Glutamatergic neuron (in vitro differentiated cells): ENCODE data around the gene MEIS1. TPM values are rescaled to one million over a fixed set of nuclear protein-coding genes. Genes with fewer than 3 reads are reported as not detected.

ENCODE experiments used
- DNase-seq: peaks from one replicate; pipeline ENCODE4 v3.0.0; 2022
- H3K27ac Mint-ChIP-seq: one replicate; pipeline ENCODE4 v1.8.0; 2020; ENCODE audit warnings: mild to moderate bottlenecking, mixed read lengths, inconsistent platforms; ENCODE audit not compliant: unreplicated experiment
- H3K27me3 Mint-ChIP-seq: one replicate; pipeline ENCODE4 v1.8.0; 2020; ENCODE audit warnings: mild to moderate bottlenecking, moderate library complexity, mixed read lengths, inconsistent platforms; ENCODE audit not compliant: unreplicated experiment
- H3K36me3 Mint-ChIP-seq: one replicate; pipeline ENCODE4 v1.8.0; 2020; ENCODE audit warnings: mild to moderate bottlenecking, mixed read lengths, inconsistent platforms; ENCODE audit not compliant: unreplicated experiment
- H3K4me1 Mint-ChIP-seq: one replicate; pipeline ENCODE4 v1.8.0; 2020; ENCODE audit warnings: mild to moderate bottlenecking, low read depth, mixed read lengths, inconsistent platforms; ENCODE audit not compliant: unreplicated experiment
- H3K4me3 Mint-ChIP-seq: one replicate; pipeline ENCODE4 v1.8.0; 2020; ENCODE audit warnings: mild to moderate bottlenecking, mixed read lengths, inconsistent platforms; ENCODE audit not compliant: unreplicated experiment
- H3K9me3 Mint-ChIP-seq: one replicate; pipeline ENCODE4 v1.8.0; 2020; ENCODE audit warnings: mild to moderate bottlenecking, moderate library complexity, mixed read lengths, inconsistent platforms; ENCODE audit not compliant: unreplicated experiment
- CTCF ChIP-seq: fragments of 200-600 bp; sonication (generic); IDR thresholded peaks from one replicate; pipeline ENCODE4 v1.5.0; 2021; ENCODE audit not compliant: partially characterized antibody, unreplicated experiment
- total RNA-seq: library from RNA; stranded (reverse); fragmentation: NEBNext Ultra II Directional; extraction: Animal tissue kit (Norgen Biotek cat#: 25700); gene quantifications from one replicate; pipeline ENCODE4 v1.2.1, GENCODE V29; 2021; ENCODE audit not compliant: unreplicated experiment

MEIS1 gene
- total RNA-seq, 1 donor from 2014 or later, result 4.8 TPM

DNA sequence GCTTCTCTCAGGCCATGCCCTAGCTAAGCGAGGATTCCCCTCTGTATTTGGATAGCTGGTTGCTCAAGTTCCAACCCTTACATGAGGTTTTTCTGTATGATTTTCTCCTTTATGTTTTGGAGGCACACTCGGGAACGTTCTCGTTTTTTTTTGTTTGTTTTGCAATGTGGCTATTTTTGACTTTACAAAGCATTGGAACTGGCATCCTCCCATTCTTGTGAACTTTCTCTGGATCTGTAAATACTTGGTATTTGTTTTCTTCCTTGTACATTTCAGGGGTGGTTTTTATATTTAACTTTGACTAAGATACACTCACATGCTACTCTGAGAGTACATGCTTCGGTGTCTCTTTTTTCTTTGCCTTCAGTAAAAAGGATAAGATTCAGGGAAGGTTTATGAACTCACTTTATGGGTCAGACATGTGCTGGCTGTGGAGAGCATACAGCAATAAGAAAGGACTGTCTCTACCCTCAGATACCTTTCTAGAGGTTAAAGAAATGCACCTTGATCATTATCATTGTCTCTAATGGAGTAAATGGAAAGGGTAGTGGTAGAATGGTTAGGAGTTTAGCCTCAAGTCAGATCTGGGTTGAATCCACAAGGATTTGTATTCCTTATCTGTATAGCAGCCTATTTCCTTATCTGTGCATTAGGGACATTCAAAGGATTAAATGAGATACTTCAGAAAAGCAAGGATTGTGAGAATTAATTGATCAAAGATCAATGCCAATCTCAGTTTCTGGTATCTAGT, 61.9 kb downstream of the MEIS1 start:
- H3K36me3 Mint-ChIP-seq, result no peaks in the 10 kb centered on the region
- H3K4me3 Mint-ChIP-seq, result no peak overlapping the region
- no peaks in the 10 kb centered on the region for H3K27me3 Mint-ChIP-seq
- DNase-seq, result no peak
- no peak for TF ChIP-seq CTCF
- H3K27ac Mint-ChIP-seq, result no peak overlapping the region
- no peaks in the 10 kb centered on the region for H3K9me3 Mint-ChIP-seq
- H3K4me1 Mint-ChIP-seq, result no peaks in the 10 kb centered on the region

DNA sequence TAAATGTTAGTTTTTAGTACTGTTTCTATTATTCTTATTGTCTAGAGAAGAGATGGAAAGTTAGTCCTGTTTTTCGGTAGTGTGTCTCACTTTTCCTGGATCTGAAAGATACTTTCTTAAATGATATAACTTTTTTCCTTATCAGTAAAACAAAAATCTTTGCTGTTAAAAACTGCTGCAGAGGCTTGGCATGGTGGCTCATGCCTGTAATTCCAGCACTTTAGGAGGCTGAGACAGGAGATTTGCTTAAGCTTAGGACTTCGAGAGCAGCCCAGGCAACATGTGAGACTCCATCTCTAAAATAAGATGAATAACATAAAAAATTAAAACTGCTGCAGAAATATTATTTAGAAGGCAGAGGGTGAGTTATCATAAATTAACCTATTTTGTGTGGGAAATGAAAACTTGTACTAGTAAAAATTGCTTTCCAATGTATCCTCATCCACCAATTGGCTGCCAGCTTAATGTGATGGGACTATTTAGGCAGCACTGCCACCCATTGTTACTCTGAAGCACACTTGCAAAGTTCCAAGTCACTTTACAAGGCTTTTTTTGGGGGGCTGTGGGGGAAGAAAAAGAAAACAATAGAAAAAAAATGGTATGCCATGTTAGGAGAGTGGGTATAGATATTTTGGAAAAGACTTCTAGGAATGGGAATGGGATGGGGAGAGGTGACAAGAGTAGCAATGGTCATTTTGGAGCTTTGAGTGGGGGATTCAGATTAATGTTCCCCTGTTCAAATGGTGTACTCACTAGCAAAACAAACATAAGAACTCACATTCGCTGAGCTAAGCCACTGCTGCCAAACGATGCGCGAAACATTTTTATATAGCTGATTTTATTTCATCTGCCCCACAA, 62.7 kb downstream of the MEIS1 start:
- H3K36me3 Mint-ChIP-seq, result no peaks in the 10 kb centered on the region
- no peak for TF ChIP-seq CTCF
- no peaks in the 10 kb centered on the region for H3K4me1 Mint-ChIP-seq

DNA sequence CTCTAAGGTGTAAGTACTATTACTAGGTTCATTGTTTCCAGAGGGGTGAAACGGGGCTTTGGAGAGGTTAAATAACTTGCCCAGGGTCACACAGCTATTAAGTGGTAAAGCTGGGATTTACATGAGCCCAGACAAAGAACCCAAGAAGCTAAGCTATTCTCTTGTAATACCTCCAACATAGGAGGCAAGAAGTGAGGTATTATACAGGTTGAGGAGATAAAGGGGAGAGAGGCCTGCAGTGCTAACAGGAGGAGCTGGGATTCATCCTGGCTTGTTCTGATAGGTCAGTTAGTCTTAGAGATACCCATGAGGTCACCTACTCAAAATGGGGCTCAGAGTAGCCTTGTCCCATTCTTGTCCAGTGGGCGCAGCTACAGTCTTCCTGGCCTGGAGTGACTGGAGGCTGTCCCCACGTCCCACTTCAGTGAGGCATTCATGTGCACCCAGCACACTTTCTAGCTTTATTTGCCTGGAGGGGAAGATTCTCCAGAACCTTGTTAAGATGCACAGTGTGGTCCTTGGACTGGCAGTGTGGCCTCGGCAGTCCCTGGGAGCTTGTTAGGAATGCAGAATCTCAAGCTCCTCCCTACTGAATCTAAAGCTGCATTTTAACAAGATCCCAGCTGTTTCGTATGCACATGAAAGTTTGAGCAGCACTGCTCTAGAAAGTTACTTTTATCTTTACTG, 63.5 kb downstream of the MEIS1 start:
- no peak overlapping the region for H3K27ac Mint-ChIP-seq
- H3K4me1 Mint-ChIP-seq, result no peaks in the 10 kb centered on the region
- no peaks in the 10 kb centered on the region for H3K36me3 Mint-ChIP-seq
- no peaks in the 10 kb centered on the region for H3K9me3 Mint-ChIP-seq
- no peak for DNase-seq
- no peak overlapping the region for H3K4me3 Mint-ChIP-seq
- no peaks in the 10 kb centered on the region for H3K27me3 Mint-ChIP-seq
- no peak for TF ChIP-seq CTCF

More for the DNA sequence above, 62.7 kb downstream of the MEIS1 start:
- Mint-ChIP-seq H3K27me3 (no peaks in the 10 kb centered on the region), H3K4me3 (no peak overlapping the region), H3K9me3 (no peaks in the 10 kb centered on the region), H3K27ac (no peak overlapping the region)
- DNase-seq, result no peak

GRCh38 chr2:66501267-66501666, 66.3 kb downstream of the MEIS1 start:
- H3K9me3 Mint-ChIP-seq, result no peaks in the 10 kb centered on the region
- no peak overlapping the region for H3K27ac Mint-ChIP-seq
- no peak overlapping the region for H3K4me3 Mint-ChIP-seq
- H3K27me3 Mint-ChIP-seq, result no peaks in the 10 kb centered on the region
- DNase-seq, result no peak
- no peaks in the 10 kb centered on the region for H3K4me1 Mint-ChIP-seq
- no peak for TF ChIP-seq CTCF
- no peaks in the 10 kb centered on the region for H3K36me3 Mint-ChIP-seq
